ENCODE measurements around the gene BTBD17.
A peak's percentile ranks its signal among the peaks of the same experiment; 100 is the strongest.

BTBD17 gene

DNA sequence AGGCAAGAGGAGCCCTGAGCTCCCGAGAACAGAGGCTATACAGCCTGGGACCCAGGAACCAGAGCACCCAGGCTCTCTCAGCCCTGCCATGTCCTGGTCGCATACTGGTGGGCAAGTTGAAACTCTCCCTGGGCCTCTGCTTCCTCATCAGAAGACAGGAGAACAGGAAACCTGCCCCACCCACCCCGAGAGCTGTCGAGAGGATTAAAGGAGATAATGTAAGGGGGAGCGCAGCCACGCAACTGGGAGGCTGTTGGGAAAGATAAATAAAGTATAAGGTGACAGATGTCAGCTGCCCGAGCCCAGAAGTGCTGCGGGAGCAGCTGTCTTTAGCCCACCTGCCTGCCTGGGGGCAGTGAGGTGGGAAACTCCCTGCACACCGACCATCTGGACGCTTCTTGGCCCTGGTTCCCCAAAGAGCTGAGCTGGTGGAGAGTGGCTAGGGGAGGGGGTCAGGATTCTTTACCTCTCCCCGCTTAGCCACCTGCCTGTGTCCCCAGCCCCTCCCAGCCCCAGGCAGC lies 28.8 kb downstream of the BTBD17 start:
- no peak for DNase-seq

- DNase-seq, result no peak
Observed at GRCh38 chr17:74332017-74332650, 29.5 kb downstream of the BTBD17 start.

DNA sequence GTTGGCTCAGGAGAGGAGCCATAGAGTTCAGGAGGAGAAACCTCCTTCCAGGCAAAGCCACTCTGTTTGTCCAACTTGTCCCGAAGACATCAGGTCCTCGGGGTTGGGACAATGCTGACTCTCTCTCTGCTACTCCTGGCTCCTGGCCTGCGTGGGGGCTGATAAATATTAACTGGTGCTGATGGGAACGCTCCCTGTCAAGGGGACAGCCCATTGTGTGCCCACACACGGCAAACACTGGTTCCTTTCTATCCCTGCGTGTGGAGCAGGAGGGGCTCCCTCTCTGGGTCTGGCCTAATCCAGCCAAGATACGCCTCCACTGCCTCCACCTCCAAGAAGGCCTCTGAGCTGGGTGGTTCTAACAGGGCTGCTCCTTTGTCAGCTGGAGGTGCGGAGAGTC lies 31.2 kb downstream of the BTBD17 start:
- no peak for DNase-seq

- no peak for DNase-seq
Observed at GRCh38 chr17:74329378-74329777, 32.3 kb downstream of the BTBD17 start.

DNA sequence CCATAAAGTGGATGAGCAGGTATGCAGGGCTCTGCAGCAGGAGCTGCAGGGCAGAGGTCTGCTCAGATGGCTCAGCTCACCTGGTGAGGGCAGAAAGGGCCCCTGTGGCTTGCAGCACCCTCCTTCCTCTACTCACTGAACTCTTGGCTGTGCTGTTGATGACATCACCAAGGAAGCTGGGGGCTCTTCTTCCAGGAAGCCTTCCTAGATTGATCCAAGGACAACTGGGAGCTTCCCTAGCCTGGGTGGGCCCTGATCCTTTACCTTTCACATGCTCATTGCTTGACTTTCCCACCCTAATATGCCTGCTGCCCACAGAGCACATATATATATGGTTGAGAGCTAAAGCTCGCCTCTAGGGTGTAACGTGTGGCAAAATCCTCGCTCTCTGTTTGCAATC lies 33.2 kb downstream of the BTBD17 start:
- no peak for DNase-seq

GRCh38 chr17:74326506-74326905 lies 35.2 kb downstream of the BTBD17 start:
- DNase-seq, result no peak

DNA sequence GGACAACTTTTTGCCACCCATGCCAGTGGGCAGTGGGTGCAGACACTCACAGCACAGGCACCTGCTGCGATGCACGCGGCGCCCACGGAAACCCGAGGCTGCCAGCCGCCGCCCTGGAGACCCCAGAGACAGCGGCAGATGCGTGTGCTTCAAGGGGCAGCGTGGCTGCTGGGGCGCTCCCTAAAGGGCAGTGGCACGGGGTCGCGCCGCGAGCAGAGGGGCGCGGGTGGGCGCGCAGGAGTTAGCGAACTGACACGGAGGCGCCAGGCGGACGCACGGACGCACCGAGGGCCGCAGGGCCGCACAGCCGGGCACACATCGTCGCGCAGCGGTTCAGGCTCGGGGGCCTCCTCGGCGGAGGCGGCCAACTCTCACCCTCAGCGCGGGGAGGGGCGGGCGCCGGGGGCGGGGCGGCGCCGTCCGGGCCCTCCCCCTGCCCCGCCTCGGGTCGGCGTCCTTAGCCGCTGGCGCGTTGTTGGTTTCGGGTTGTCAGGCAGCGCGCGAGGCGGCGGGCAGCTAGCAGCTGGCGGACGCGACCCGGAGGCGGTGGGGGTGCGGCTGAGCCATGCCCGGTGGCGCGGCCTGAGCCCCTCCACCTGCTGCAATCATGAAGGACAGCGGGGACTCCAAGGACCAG lies 35.8 kb downstream of the BTBD17 start, which contains the start of gene KIF19:
Gene KIF19 (plus strand): TSS at position 484 of the 637 bp plus-strand sequence. CDS start 124 bp downstream, at position 608.
- DNase-seq, result peak; percentile 40

DNA sequence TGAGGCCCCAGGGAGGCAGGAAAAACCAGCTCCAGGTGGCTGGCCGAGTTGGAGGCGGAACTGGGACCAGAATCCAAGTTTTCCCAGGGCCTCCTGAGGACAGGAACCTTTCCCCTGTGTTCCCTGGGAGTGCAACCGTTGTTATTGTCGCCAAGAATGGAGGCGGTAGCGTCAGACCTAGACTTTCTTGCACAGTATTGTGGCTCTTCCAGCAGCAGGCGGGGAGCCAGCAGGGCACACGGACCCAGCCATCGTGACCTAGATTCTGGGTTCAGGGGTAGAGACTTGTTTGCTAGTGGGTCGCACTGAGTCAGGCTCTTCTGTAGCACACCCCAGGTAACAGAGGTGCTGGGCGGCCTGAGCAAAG lies 36.3 kb downstream of the BTBD17 start:
- no peak for DNase-seq

DNA sequence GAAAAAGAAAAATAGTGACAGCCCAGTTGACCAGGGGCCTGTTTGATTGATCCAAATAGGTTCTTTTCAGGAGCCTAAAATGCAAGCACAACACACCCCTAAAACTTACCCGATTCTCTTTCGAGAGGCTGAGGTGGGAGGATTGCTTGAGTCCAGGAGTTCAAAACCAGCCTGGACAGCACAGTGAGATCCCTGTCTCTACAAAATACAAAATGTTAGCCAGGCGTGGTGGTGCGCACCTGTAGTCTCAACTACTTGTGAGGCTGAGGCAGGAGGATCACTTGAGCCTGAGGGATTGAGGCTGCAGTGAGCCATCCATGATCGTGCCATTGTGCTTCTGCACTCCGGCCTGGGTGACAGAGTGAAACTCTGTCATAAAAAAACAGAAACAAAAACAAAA lies 37.1 kb downstream of the BTBD17 start:
- DNase-seq, result no peak

DNA sequence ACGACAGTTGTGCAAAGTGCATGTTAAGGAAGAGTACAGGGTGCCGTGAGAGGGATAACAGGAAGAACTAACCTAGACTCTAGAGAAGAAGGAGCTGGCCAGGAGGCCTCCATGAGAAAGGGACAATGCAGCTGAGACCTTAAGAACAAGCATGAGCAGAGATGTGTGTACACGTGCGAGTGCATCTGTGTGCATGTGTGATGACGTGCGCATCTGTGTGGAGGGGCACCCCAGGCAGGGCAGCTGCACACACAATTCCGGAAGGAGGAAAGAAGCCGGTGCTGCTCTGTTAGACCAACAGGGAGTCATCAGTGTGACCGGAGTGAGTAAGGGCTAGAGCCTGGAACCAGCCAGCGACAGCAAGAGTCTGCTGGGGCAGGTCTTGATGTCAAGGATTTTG lies 43.3 kb downstream of the BTBD17 start:
- DNase-seq, result no peak

GRCh38 chr17:74317071-74317470 lies 44.6 kb downstream of the BTBD17 start:
- no peak for DNase-seq

GRCh38 chr17:74316220-74316619 lies 45.4 kb downstream of the BTBD17 start:
- no peak for DNase-seq

GRCh38 chr17:74314877-74315276 lies 46.8 kb downstream of the BTBD17 start:
- DNase-seq, result no peak

DNA sequence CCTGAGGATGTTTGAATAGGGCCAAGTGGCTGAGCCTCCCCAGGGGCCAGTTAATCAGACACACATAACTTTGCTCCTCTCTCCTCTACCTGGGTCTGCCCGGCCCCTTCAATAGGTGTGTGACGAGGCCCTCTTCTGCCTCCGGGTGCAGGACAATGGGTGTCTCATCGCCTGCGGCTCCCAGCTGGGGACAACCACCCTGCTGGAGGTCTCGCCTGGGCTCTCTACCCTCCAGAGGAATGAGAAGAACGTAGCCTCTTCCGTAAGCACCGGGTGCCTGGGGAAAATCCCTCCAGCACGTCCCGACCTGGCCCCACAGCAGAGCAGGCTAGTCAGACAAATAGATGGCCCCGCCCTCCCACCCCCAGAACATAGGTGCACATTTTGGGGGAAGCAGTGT lies 51.8 kb downstream of the BTBD17 start:
- DNase-seq, result no peak

DNA sequence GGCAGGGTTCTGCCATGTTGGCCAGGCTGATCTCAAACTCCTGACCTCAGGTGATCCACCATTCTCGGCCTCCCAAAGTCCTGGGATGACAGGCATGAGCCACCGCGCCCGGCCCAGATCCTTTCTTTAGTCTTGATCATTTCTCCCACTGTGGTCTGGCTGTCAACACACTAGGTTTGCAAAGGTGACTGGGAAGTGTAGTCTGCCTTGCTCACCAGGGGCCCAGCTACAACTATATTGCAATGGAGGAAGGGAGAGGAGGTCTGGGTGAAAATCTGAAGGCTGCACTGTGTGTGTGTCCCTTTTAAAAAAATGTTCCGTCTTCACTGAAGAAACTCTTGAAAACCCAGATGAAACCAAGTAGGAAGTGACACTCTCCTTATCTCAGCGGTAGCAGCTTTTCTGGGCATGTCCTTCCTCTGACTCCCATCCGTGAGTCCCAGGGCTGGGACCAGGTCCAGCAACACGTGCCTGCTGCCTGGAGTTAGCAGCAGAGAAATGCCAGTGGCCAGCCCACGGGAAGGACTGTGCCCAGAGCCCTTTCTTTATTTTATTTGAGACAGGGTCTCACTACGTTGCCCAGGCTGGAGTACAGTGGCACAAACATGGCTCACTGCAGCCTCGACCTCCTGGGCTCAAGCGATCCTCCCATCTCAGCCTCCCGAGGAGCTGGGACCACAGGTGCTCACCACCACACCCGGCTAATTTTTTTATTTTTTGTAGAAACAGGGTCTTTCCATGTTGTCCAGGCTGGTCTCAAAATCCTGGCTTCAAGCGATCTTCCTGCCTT lies 53.5 kb downstream of the BTBD17 start:
- no peak for DNase-seq
